GM03348 (cell line): Measurements from ENCODE around the gene C1orf50.

ENCODE experiments used
- DNase-seq: peaks from one replicate; pipeline ENCODE4 v3.0.0; 2012; ENCODE audit warnings: low spot score

The C1orf50 gene

GRCh38 chr1:42759114-42759513, 7.9 kb upstream of the C1orf50 start:
- no peak for DNase-seq

GRCh38 chr1:42761567-42761966, 5.5 kb upstream of the C1orf50 start:
- DNase-seq: no peak

- no peak for DNase-seq
These were observed 4.8 kb upstream of the C1orf50 start for GRCh38 chr1:42762269-42762668.

GRCh38 chr1:42765269-42765668, 1.8 kb upstream of the C1orf50 start:
- no peak for DNase-seq

- peak; percentile 79 for DNase-seq
These were observed 963 bp upstream of the C1orf50 start for GRCh38 chr1:42765832-42766740.

- DNase-seq: no peak
These were observed 506 bp downstream of the C1orf50 start for GRCh38 chr1:42767510-42768000.

- no peak for DNase-seq
These were observed 1.1 kb downstream of the C1orf50 start for GRCh38 chr1:42768172-42768571.

- no peak for DNase-seq
These were observed 2.8 kb downstream of the C1orf50 start for GRCh38 chr1:42769811-42770210.

- DNase-seq: no peak
These were observed 6.4 kb downstream of the C1orf50 start for GRCh38 chr1:42773420-42773819.

- DNase-seq: no peak
These were observed 8.0 kb downstream of the C1orf50 start for GRCh38 chr1:42774928-42775526.

- DNase-seq: no peak
These were observed 9.5 kb downstream of the C1orf50 start for GRCh38 chr1:42776502-42776901.

GRCh38 chr1:42777852-42778251, 10.8 kb downstream of the C1orf50 start:
- peak; percentile 77 for DNase-seq

GRCh38 chr1:42779725-42780124, 12.7 kb downstream of the C1orf50 start:
- no peak for DNase-seq

GRCh38 chr1:42780176-42780575, 13.1 kb downstream of the C1orf50 start:
- DNase-seq: no peak

GRCh38 chr1:42783092-42783491, 16.0 kb downstream of the C1orf50 start:
- no peak for DNase-seq

GRCh38 chr1:42784547-42784945, 17.5 kb downstream of the C1orf50 start:
- no peak for DNase-seq

- DNase-seq: peak; percentile 55
These were observed 18.1 kb downstream of the C1orf50 start, which contains the start of gene TMEM269 for GRCh38 chr1:42784946-42785693. TMEM269 (plus strand) TSS chr1:42784991; CDS start chr1:42789894, 4,903 bp downstream.

GRCh38 chr1:42786097-42786496, 19.0 kb downstream of the C1orf50 start:
- DNase-seq: no peak

- no peak for DNase-seq
These were observed 21.0 kb downstream of the C1orf50 start for GRCh38 chr1:42788021-42788420.

- no peak for DNase-seq
These were observed 26.8 kb downstream of the C1orf50 start for GRCh38 chr1:42793824-42794223.

GRCh38 chr1:42797414-42797813, 30.4 kb downstream of the C1orf50 start:
- no peak for DNase-seq

GRCh38 chr1:42797979-42798378, 30.9 kb downstream of the C1orf50 start:
- DNase-seq: no peak
